Stimulated activated CD8-positive, alpha-beta memory T cell treated with anti-CD3 and anti-CD28 coated beads, Interleukin-2, amount 100 ng/mL, for 1 hour (primary cell): Measurements from ENCODE around the gene ST6GALNAC4.
A peak's percentile ranks its signal among the peaks of the same experiment; 100 is the strongest.

Experiments used
- DNase-seq, 2 donors: peaks; one replicate each; pipeline ENCODE4 v3.0.0-alpha.2; 2020; ENCODE audit warnings: low read depth in 2 of 2

Gene ST6GALNAC4

DNA sequence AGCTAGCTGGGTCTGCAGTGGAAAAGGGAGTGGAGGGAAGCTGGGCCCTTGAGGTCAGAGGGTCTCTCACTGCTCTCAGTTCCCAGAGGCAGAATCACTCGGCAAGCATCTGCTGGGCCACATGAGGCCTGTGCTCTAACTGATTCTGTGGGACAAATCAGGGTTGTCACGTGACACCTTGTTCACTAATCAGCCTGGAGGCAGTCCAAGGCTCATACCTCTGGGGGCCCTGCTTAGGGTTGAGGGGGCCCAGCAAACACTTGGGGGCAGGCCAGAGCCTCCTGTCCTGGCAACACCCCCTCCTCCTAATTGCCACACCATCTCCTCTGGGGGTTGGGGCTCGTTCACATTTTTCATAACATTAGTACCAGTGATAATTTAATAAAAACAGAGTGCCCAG is 29.9 kb upstream of the ST6GALNAC4 start:
- DNase-seq: no peak

DNA sequence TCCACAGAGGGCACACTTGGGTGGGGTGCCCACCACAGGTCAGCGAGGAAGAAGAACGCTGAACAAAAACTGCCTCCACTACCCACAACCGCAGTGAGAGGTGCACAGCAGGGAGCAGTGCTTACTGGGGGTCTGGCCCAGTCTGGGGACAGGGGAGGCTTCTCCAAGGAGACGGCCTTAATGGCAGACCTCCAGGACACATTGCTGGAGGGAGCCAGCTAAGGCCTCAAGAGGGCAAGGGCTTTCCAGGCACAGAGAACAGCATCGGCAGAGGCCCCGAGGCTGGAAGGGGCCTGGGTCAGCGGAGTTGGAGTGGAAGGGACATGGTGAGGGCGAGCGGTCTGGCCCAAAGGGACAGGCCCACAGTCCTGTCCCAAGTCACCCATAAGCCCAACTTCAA is 29.1 kb upstream of the ST6GALNAC4 start:
- no peak for DNase-seq

DNA sequence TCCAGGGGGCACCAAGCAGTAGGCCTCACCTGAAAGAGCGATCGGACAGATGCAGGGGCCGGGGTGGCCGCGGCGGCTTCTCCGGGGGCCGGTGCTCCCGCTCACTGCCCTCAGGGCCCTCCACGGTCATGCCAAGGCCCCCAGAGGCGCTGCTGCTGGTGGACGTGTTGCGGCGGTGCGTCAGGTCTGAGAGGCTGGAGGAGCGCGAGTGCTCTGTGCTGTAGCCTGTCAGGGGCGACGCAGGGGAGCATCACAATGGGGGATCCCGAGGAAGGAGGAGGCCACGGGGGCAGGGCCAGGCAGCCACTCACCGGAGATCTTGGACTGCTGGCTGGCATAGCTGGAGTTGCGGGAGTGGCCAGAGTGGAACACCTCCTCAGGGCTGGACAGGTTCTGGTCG is 28.5 kb upstream of the ST6GALNAC4 start:
- DNase-seq: no peak

DNA sequence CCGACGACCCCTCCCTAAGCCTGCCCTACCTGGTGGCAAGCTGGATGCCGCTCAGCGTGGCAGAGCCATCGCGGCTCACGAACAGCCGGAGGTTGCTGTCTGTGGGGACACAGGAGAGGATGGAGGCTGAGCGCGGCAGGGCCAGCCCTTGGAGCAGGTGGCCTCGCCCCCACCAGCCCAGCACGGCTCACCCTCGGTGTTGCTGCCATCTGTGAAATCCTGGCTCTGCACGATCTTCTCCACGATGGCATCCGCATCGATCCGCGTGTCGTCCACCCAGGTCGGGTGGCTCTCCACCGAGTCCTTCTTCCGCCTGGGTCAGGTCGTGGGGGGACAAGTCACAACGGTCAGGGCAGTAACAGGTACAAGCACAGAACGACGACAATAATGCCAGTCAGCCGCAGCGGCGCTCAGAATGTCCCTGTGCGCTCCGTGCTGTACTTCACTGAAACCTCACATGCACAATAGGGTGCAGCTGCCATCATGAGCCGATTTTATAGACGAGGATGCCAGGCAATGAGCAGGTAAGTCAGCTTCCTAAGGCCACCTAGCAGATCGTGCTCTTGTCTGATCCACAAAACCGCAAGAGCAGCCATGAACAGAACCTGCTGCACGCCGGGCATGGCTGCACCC is 27.9 kb upstream of the ST6GALNAC4 start:
- DNase-seq: no peak

DNA sequence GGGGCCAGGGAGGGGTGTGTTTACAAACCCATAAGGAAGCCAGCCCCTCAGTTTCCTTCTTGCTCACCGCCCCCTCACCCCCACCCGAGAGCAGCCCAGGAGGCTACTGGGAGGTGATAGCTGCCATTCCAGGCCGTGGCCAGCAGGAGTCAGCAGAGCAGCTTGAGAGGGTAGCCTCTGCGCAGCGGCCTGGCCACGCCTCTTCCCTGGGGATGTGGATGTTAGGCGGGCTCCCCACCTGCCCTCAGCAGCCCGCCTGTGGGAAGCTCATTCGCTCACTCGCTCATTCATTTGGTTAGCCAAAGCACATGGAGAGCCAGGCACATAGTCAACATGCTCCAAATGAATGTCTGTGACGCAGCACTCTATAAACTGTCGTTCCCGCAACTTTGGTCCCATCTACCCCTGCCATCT is 26.9 kb upstream of the ST6GALNAC4 start:
- peak; percentile 31 to 65 for DNase-seq

DNA sequence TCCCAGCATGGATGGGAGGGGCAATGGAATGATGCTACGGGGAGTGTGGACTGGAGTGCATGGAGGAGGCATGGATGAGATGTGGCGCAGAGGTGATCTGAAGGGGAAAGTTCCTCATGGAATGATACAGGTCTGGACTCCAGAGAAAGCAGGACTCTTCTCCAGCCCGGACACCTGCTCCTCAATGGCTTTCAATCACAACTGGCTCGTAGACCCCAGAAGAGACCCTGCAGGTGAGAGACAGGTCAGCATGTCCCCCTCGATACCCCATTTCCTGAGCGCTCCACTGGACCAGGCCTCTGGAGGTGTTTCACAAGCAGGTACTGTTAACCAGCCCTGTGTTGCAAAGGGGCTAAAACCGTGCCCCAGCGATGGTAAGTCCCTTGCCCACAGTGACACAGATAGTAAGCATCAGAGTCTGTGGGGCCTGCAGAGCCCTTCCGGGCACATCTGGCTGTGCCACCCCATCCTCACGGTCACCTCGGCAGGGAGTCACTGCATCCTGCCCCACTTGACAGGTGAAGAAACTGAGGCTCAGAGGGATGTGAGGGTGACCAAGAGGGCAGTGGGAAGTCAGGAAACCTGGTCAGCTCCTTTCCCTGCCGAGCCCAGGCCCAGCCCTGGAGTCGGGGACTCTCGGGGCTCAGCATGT is 26.3 kb upstream of the ST6GALNAC4 start:
- no peak for DNase-seq

DNA sequence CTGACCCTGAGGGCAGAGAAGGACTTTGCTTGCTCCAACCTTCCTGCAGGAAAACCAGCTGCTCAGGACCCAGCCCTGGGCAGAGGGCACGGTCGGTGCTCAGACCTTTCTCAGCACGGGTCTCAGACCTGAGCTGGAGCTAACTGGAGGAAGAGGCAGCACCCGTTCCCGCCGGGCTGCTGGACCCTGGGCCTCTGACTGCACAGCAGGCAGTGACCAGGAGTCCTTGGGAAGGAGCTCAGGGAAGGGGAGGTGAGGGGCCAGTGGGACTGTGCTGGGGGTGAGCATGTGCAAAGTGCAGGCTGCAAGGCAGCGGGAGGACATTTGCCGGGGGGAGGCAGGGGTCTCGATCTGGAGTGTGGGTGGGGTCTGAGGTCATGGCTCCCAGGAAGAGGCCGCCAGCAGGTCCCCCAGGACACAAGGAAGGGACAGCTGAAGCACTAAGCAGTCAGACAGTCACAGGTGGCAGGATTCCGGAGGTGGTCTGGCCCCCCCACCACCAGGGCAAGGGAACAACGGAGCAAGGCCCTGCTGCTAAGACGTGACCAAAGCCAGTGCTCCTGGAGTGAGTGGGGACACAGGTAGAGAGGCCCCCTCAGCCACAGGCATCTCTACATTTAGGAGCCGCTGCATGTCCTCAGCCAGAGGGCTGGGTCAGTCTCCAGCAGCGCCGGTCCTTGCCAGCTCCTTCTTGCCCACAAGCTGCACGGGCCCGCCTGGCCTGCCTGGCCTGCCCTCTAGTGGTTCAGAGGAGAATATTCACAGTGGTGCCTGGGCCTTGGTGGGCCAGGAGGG is 25.6 kb upstream of the ST6GALNAC4 start:
- no peak for DNase-seq

DNA sequence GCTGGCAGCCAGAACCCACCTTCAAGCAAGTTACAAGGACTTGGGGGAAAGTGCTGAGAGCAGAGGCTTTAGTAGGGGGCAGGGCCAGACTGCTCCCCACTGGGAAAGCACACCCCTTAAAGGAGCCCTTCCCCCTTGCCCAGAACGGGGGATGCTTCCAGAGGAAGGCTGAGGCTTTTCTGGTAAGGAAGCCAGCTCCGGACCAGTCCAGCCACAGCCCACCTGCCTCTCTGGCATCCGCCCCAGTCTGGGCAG is 25.0 kb upstream of the ST6GALNAC4 start:
- DNase-seq: no peak

DNA sequence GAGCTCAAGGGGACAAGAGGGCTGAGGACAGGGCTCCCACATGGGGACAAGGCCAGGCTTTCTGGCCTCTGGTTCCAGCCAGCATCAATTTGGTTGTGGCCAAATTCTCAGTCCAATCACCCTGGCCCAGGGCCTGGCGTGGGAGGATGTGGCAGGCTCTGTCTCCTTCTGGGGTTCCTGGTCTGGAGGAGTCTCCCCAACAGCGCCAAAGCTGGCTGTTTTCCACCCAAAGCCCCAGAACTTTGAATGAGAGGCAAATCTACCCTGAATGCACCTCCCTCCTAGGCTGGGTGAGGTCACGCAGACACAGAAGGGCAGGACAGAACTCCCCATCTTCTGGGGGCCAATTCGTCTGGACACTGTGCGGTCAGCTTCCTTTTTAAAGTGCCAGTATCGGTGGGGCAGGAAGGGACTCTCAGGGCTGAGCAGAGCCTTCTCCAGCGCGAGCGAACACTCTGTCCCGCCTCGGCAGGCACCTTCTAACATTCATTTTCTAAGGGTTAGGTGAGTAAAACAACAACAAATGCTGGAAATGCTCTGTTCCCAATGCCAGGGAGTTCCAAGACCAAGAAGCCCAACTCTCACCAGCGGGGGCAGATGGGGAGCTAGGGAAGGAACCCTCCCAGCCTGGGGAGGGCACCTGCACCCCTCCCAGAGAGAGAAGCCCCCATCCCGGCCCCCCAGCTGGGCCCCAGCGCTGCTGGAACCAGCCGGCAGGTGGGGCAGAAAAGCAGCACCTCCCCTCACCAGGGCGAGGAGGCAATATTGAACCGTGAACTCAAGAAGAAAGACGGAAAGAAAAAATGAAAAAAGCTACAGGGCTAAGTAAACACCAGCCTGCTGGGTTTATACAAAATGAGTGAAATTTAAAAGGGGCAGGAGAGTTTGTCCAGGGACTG is 24.5 kb upstream of the ST6GALNAC4 start:
- no peak for DNase-seq

DNA sequence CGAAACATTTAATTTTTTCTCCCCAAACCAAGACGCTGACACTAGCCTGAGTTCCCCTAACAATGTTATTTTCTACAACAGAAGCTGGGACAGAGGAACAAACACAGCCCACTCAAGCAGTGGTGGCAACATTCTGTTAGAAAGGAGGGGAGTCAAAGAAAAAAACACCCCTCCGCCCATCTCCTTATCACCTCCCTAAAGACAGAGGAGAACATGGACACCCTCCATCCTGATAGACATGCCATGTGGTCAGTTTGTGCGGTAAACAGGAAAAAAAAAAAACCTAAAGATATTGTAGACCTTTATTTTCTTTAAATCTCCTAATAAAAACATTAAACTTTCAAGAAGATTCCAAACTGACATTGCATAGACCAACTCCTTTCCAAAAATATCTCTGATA is 23.8 kb upstream of the ST6GALNAC4 start:
- no peak for DNase-seq

DNA sequence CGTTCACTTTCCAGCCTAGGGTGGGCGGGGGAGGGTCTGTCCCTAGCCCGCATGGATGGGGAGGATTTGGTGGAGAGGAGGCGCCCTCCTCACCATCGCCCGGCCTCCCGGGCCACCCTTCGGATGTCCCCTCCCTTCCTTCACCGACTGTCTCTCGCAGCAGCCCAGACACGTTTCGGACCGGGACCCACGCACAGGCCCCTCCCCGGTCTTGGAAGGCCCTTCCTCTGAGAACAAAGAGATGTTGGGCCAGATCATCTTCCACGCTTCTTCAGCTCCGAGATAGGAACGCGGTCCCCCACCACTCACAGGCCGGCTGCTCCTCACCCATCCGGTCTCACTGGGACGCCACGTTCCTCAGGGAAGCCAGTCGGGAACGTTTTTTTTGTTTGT is 21.5 kb upstream of the ST6GALNAC4 start:
- no peak for DNase-seq

DNA sequence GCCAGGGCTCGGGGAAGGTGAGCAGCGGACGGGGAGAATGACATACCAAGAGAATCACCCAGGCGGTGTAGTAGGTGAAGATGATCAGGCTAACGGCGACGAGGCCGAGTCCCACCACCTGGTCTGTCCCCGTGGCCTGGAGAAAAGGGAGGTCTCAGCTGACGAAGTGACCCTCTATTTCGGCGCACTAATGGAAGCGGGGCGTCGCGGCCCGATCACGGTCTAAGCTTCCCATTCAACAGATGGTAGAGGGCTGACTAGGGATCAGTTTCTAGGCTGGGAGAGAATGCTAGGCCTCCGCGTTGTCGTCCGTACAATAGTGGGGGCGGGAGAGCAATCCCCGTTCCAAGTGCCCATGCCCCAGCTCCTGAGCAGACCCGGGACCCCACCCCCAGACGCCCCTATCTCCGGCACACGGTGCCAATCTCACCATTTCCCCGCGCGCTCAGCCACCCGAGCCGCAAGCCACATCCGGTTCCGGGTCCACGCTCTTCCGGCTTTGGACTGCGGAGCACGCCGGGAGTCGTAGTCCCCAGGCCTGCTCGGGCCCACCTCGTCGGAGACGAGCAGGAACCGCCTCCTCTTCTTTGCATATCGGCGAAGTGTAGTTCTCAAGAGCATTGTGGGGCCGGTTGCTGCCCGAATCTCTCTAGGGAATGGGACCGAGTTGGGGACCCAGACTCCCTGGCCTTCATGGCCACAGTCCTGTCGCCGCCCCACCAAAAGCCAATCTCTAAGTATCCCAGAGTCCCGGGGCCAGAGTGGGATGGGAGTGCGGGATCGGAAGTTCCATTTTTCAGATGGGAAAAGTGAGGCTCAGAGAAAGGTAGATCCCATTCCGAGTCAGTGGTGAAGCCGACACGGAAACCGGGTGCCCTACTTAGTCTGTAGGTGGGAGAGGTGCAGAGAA is 20.8 kb upstream of the ST6GALNAC4 start, which contains the start of gene DPM2:
TSS of gene DPM2 (minus strand) at position 467 of the 910 bp plus-strand sequence. CDS start at position 433, 34 bp downstream.
- DNase-seq: peak; percentile 53 to 69

DNA sequence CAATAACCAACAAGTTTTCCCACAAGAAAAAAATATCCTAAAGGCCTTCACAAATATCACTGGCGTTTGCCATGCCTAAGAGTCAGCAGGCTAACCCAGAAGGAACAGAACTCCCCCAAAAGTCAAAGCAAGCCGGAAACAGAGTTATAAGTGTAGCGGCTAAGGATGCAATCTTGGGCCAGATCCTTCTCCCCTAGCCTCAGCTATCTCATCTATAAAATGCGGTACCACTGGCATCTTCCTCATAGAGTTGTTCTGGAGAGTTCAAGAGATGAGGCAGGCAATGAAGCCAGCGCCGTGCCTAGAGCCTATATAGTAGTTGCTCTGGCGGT is 20.2 kb upstream of the ST6GALNAC4 start:
- no peak for DNase-seq

DNA sequence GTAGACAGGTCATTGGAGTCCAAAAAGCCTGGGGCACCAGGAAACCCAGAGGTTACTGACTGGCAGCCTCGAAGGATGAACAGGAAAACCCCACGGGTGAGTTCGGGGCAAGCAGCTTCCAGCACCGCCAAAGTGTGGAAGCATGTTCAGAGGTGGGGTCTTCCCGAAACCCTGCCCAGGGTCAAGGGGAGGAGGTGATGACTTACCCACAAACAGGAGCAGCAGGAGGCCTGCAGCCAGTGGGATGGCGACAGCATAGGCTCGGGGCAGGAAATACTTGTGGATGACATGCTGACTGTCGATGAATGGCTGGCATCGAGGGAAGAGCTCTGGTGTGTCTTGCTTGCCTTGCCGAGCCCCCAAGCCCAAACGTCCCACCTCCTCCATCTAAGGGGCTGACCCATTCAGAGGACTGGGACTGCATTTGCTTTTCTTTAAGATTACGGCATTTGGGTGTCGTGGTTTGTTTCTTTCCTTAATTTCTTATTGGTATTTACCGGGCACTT is 19.6 kb upstream of the ST6GALNAC4 start:
- DNase-seq: no peak

DNA sequence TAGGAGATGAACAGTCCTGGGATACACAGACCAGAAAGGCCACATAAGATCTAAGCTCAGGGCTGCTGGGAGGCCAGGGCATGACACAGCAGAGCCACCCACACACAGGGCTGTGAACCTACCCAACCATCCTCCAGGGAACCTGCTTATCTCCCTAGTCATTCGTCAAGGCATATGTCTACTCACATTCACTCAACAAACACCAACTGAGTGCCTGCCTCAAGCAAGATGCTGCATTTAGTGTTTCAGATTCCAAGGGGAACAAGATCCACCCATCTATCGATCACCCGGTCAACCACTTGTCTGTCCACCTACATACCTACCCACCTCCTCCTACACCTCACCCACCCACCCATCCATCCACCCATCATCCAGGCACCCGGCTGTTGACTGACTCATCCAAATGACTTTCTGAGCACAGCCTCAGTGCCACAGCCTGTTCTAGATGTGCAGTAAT is 19.0 kb upstream of the ST6GALNAC4 start:
- no peak for DNase-seq

DNA sequence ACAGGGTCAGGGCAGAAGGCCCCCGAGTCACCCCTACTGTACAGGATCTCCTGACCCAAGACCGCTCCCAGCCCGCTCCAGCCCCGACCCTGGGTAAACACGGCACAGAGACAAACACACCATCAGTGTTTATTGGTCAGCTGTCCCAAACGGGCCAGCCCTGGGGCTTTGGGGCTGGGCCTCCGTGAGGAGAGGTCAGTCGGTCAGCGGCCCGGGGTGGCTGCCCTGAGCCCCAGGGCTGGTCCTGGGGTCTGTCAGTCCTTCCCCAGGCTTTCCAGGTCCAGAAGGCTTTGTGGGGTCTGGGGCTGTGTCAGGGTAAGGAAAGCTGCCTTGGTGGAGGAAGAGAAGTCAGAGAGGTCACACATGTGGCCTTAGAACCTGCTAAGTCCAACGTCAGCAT is 18.1 kb upstream of the ST6GALNAC4 start:
- no peak for DNase-seq

DNA sequence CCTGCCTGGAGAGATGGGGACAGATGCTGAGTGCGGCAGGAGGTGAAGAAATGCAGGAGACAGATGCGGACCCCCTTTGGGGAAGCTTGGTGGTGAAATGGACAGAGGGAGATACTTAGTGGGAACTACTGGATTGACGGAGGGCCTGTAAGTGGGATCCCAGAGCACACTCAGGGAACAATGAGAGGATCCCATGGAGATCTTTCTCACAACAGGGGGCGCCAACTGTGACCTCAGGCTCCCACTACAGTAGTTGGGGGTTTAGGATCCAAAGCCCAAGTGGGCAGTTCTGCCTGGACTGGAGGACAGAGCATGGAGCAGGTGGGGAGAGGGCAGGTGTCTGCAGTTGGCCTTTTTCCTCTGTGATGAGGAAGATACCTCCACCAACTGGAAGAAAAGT is 17.4 kb upstream of the ST6GALNAC4 start:
- no peak for DNase-seq

DNA sequence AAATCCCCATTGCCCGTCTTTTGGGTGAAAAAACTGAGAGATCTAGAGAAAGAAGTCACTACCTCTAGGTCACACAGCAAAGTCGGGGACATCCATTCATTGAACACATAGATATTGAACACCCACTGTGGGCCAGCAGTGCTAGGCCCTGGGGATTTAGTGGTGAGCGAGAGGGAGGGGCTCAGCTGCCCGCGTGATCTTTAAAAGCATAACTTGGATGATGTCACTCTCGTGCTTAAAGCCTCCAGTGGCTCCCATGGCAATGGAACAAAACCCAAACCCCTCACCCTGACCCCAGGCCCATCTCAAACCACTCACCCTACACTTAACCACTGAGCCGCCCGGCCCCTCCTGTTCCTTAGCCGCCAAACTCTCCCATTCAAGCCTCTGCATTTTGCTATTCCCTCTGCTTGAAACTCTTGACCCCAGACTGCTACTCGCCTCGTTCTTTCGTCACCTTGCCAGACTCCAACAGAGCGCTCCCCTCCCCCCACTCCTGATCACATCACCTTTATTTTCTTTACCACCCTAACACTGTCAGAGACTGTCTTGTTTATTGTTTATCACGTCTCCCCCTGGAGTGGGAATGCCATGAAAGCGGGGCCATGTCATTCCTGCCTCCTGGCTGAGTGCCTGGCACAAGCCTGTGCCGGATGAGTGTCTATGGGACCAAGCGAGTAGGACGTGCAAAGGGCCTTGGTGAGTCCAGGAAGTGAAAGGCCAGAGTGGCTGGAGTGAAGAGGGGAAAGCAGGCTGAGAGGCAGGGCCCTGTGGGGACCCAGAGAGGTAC is 14.4 kb upstream of the ST6GALNAC4 start:
- no peak for DNase-seq

DNA sequence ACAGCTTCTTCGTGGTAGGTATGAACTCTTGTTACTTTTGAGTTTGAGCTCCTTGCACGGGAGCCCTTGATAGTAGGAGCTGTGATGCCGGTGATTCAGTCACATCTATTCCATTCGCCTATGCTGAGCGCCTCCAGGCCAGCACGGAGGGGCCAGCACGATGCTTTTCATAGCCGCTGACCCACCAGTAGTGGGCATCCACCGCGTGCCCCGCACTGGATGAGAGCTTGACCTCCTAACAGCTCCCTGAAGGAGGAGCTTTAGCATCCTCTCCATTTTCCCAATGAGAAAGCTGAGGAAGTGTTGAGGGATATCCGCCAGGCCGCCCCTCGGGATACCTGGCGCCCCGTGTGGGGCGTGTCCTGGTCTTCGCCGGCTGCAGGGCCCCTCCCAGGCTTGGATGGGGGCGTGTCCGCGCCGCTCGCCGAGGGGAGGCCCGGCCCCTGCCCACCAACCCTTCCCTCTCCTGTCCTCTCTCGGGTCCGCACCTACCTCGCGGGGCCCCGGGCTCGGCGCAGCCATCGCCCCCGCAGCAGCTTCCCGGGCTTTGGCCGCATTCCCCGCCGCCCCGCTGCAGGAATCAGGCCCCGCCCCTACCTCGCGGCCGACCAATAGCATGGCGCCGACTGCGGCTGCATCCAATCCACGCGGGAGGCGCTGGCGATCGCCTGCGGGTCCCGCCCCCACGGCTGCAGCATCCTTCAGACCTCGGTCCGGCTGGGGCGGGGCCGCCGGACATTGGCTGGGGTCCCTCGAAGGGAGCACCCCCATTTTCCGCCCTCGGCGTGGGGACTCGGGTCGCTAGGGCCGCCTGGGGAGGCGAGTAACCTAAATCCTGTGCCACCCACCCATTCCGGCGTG is 13.6 kb upstream of the ST6GALNAC4 start, which contains the start of gene PIP5KL1:
TSS of gene PIP5KL1 (minus strand) at position 547 of the 861 bp plus-strand sequence. CDS start at position 522, 25 bp downstream.
- peak in 1 of 2 donors; percentile 44 for DNase-seq
